ENCODE measurements around the gene SDCBP2.

The SDCBP2 gene

GRCh38 chr20:1286267-1287024 is 42.5 kb downstream of the SDCBP2 start:
- TF ChIP-seq, protein P1, sequence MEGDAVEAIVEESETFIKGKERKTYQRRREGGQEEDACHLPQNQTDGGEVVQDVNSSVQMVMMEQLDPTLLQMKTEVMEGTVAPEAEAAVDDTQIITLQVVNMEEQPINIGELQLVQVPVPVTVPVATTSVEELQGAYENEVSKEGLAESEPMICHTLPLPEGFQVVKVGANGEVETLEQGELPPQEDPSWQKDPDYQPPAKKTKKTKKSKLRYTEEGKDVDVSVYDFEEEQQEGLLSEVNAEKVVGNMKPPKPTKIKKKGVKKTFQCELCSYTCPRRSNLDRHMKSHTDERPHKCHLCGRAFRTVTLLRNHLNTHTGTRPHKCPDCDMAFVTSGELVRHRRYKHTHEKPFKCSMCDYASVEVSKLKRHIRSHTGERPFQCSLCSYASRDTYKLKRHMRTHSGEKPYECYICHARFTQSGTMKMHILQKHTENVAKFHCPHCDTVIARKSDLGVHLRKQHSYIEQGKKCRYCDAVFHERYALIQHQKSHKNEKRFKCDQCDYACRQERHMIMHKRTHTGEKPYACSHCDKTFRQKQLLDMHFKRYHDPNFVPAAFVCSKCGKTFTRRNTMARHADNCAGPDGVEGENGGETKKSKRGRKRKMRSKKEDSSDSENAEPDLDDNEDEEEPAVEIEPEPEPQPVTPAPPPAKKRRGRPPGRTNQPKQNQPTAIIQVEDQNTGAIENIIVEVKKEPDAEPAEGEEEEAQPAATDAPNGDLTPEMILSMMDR (IDR thresholded peaks at IDR 0.05; ENCODE audit: low read depth, low read length) = no peak

DNA sequence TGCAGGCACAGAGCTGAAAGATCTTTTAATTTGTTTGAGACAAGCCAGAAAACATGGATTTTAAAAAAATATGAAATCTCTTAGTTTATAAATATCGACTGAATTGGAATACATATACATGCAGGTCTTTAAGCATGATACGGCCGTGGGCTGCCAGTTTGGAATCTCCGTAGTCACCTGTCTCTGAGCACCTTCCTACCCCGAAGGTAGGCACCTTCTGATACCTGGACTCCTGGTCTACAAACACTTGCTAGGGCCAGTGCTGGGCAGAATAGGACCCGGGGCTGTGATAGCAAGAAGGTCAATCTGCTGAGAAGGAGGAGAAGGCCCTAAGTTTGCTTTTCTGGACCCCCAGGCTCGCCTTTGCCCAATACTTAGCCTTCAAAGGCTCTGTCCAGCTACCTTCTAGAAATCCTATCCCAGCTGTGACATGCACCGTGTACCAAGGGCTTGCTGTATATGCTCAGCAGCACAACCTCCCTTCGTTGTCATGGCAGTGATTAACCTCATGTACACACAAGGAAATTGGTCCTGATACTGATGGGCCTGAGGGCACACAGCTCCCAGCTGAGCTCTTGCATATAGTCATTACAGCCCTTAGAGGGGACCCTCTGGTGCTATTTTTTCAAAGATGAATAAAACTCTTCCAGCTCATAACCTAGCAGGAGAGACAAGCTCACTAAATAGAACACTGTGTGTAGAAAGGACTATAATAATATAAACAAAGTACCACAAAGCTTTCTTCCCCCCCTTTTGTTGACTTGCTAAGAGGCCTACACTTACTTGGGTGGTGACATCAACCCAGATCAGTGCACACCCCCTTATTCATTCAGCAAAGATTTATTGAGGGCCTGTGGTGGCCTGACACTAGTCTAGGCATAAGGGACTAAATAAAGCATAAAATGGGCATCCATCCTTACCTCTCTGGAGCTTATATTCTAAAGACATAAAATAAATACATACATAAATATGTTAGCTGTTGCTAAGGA is 45.1 kb downstream of the SDCBP2 start:
- TF ChIP-seq, protein P1 (IDR thresholded peaks at IDR 0.05; ENCODE audit: low read depth, low read length) = no peak
- H3K4me3 ChIP-seq (ENCODE audit: low read depth, low read length) = no peak overlapping the region
- no peak for DNase-seq
- H3K27me3 ChIP-seq = no peaks in the 10 kb centered on the region
- H3K9me3 ChIP-seq = no peaks in the 10 kb centered on the region
- H3K36me3 ChIP-seq = no peaks in the 10 kb centered on the region
- H3K4me1 ChIP-seq = no peaks in the 10 kb centered on the region

More at GRCh38 chr20:1286267-1287024, 42.5 kb downstream of the SDCBP2 start:
- Histone ChIP-seq H3K9me3 (no peaks in the 10 kb centered on the region), H3K4me1 (no peaks in the 10 kb centered on the region), H3K4me3 (ENCODE audit: low read depth, low read length) (no peak overlapping the region), H3K36me3 (no peaks in the 10 kb centered on the region), H3K27me3 (no peaks in the 10 kb centered on the region)
- no peak for DNase-seq

DNA sequence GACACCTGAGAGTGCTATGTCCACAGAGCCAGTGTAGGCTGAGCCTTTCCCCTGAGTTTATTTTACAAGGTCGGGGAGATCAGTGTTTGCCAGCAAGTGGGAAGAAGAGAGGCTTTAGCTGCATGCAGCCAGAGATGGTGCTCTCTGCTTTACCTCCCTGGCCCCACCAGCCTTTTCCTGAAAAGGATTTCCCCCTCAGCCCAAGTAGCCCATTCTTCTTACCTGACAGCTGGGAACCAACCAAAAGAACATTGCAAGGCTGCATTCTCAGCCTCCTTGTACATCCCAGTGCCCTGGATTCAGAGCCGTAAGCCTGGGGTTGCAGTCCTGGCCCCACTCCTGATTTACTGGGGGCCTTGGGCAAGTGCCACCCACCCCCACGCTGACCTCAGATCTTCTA is 46.0 kb downstream of the SDCBP2 start:
- no peaks in the 10 kb centered on the region for H3K9me3 ChIP-seq
- TF ChIP-seq, protein P1 (IDR thresholded peaks at IDR 0.05; ENCODE audit: low read depth, low read length) = no peak
- no peak overlapping the region for H3K4me3 ChIP-seq (ENCODE audit: low read depth, low read length)
- DNase-seq = no peak
- H3K4me1 ChIP-seq = no peaks in the 10 kb centered on the region
- no peaks in the 10 kb centered on the region for H3K27me3 ChIP-seq
- no peaks in the 10 kb centered on the region for H3K36me3 ChIP-seq

DNA sequence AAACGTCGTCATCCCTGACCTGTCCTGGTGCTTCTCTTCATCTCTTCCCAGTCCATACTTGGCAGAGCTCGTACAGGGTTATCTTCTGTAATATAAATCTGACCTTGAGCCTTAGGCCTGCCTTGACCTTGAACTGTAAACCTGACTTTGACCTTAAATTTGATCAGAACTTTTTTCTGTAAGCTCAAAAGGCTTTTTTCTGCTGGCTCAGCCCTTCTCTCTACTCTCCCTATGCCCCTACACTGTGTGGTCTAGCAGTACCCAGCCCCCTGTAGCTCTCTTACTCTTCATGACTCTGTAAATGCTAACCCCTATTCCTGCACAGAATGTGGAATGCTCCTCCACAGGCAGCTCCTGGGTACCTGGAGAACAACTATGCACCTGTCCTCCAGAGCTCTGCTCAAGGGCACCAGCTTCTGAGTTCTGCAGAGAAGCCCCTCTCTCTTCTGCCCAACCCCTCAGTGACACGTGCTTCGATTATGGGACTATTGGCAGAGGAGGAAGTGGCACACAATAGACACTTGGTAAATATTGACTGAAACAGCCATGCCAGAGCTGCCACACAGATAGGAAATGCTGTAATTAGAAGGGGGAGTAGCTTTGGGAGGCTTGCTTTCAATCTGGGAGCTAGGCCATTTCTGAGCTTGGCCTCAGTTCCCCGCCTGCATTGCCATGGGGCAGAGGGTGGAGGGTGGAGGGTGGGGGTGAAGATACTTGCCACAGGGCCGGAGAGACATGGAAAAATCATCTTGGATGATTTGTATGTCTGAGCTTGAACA is 47.5 kb downstream of the SDCBP2 start:
- no peak overlapping the region for H3K4me3 ChIP-seq (ENCODE audit: low read depth, low read length)
- TF ChIP-seq, protein P1 (IDR thresholded peaks at IDR 0.05; ENCODE audit: low read depth, low read length) = no peak
- no peak for DNase-seq
- H3K9me3 ChIP-seq = no peaks in the 10 kb centered on the region
- no peaks in the 10 kb centered on the region for H3K36me3 ChIP-seq
- no peaks in the 10 kb centered on the region for H3K27me3 ChIP-seq
- no peaks in the 10 kb centered on the region for H3K4me1 ChIP-seq

- no peak for DNase-seq
- TF ChIP-seq, protein P1 (IDR thresholded peaks at IDR 0.05; ENCODE audit: low read depth, low read length) = no peak
- no peak overlapping the region for H3K4me3 ChIP-seq (ENCODE audit: low read depth, low read length)
- no peaks in the 10 kb centered on the region for H3K4me1 ChIP-seq
- H3K27me3 ChIP-seq = no peaks in the 10 kb centered on the region
- H3K9me3 ChIP-seq = no peaks in the 10 kb centered on the region
- H3K36me3 ChIP-seq = no peaks in the 10 kb centered on the region
Measured at GRCh38 chr20:1280195-1281102, 48.5 kb downstream of the SDCBP2 start.

Measured in BE2C (cell line).